H9 (cell line): Measurements from ENCODE around the gene GPR143. TPM values are rescaled to one million over a fixed set of nuclear protein-coding genes. Genes with fewer than 3 reads are reported as not detected.
A peak's percentile ranks its signal among the peaks of the same experiment; 100 is the strongest.

Source experiments
- DNase-seq: peaks from one replicate; pipeline ENCODE4 v3.0.0-alpha.2; 2017
- H2AFZ ChIP-seq: one replicate; pipeline ENCODE4 v1.6.1; 2013; ENCODE audit warnings: mild to moderate bottlenecking, low read length, control low read depth, moderate library complexity
- H2AK5ac ChIP-seq: 2 replicates; pipeline ENCODE4 v1.6.1; 2013; ENCODE audit warnings: low read length, control low read depth, mixed read lengths; ENCODE audit not compliant: insufficient read length
- H2BK120ac ChIP-seq: one replicate; pipeline ENCODE4 v1.6.1; 2013; ENCODE audit warnings: low read depth, mild to moderate bottlenecking, low read length, control low read depth, inconsistent platforms; ENCODE audit not compliant: poor library complexity, severe bottlenecking
- H2BK12ac ChIP-seq: 2 replicates; pipeline ENCODE4 v1.6.1; 2013; ENCODE audit warnings: low read length, control low read depth, mixed read lengths, low read depth; ENCODE audit not compliant: insufficient read length
- H2BK15ac ChIP-seq: 2 replicates; pipeline ENCODE4 v1.6.1; 2013; ENCODE audit warnings: low read depth, low read length, control low read depth
- H2BK20ac ChIP-seq: one replicate; pipeline ENCODE4 v1.6.1; 2013; ENCODE audit warnings: low read depth, mild to moderate bottlenecking, low read length, control low read depth, inconsistent platforms; ENCODE audit not compliant: poor library complexity, severe bottlenecking
- H2BK5ac ChIP-seq: 2 replicates; pipeline ENCODE4 v1.6.1; 2013; ENCODE audit warnings: low read length, control low read depth, mixed read lengths; ENCODE audit not compliant: insufficient read length
- H3K14ac ChIP-seq: 2 replicates; pipeline ENCODE4 v1.6.1; 2013; ENCODE audit warnings: low read length, control low read depth; ENCODE audit not compliant: insufficient read depth
- H3K18ac ChIP-seq: 2 replicates; pipeline ENCODE4 v1.6.1; 2013; ENCODE audit warnings: low read depth, mild to moderate bottlenecking, mixed read lengths, low read length, control low read depth; ENCODE audit not compliant: insufficient read length
- H3K23ac ChIP-seq: 2 replicates; pipeline ENCODE4 v1.6.1; 2013; ENCODE audit warnings: low read length, control low read depth, mixed read lengths, low read depth; ENCODE audit not compliant: insufficient read length
- H3K23me2 ChIP-seq: 2 replicates; pipeline ENCODE4 v1.6.1; 2013; ENCODE audit warnings: low read depth, mild to moderate bottlenecking, mixed read lengths, low read length, control low read depth; ENCODE audit not compliant: insufficient read length, poor library complexity, severe bottlenecking
- H3K27ac ChIP-seq: 2 replicates; pipeline ENCODE4 v1.5.1; 2013; ENCODE audit warnings: low read length, control low read depth, mixed read lengths, low read depth; ENCODE audit not compliant: insufficient read length
- H3K27me3 ChIP-seq: 2 replicates; pipeline ENCODE4 v1.6.1; 2013; ENCODE audit warnings: low read length, control low read depth, inconsistent platforms; ENCODE audit not compliant: insufficient read depth
- H3K4ac ChIP-seq: 2 replicates; pipeline ENCODE4 v1.6.1; 2013; ENCODE audit warnings: low read depth, mild to moderate bottlenecking, control low read depth, inconsistent platforms, low read length, moderate library complexity
- H3K4me1 ChIP-seq: 2 replicates; pipeline ENCODE4 v1.6.1; 2013; ENCODE audit warnings: low read length, control low read depth, inconsistent platforms; ENCODE audit not compliant: insufficient read depth
- H3K4me2 ChIP-seq: 2 replicates; pipeline ENCODE4 v1.6.1; 2013; ENCODE audit warnings: low read length, control low read depth, mixed read lengths; ENCODE audit not compliant: insufficient read length, insufficient read depth
- H3K56ac ChIP-seq: 2 replicates; pipeline ENCODE4 v1.6.1; 2013; ENCODE audit warnings: low read depth, mild to moderate bottlenecking, mixed read lengths, low read length, control low read depth; ENCODE audit not compliant: insufficient read length
- H3K79me1 ChIP-seq: 2 replicates; pipeline ENCODE4 v1.6.1; 2013; ENCODE audit warnings: low read depth, mild to moderate bottlenecking, moderate library complexity, low read length, control low read depth, inconsistent platforms; ENCODE audit not compliant: insufficient read depth, poor library complexity, severe bottlenecking
- H3K79me2 ChIP-seq: 2 replicates; pipeline ENCODE4 v1.6.1; 2013; ENCODE audit warnings: low read length, control low read depth, inconsistent platforms; ENCODE audit not compliant: insufficient read depth
- H3K9ac ChIP-seq: 2 replicates; pipeline ENCODE4 v1.6.1; 2013; ENCODE audit warnings: low read length, control low read depth, mixed read lengths; ENCODE audit not compliant: insufficient read length; ENCODE audit errors: extremely low read depth
- H3K9me3 ChIP-seq: one replicate; pipeline ENCODE4 v1.6.1; 2013; ENCODE audit warnings: low read depth, low read length, inconsistent platforms; ENCODE audit not compliant: control insufficient read depth
- H3T11ph ChIP-seq: one replicate; pipeline ENCODE4 v1.6.1; 2013; ENCODE audit warnings: mild to moderate bottlenecking, low read length, control low read depth, inconsistent platforms
- H4K20me1 ChIP-seq: one replicate; pipeline ENCODE4 v1.6.1; 2013; ENCODE audit not compliant: control insufficient read depth, insufficient read length, insufficient read depth
- H4K5ac ChIP-seq: 2 replicates; pipeline ENCODE4 v1.6.1; 2013; ENCODE audit warnings: low read depth, mild to moderate bottlenecking, mixed read lengths, low read length, control low read depth; ENCODE audit not compliant: insufficient read length
- H4K8ac ChIP-seq: replicated peaks from 2 replicates; pipeline ENCODE4 v1.6.1; 2013; ENCODE audit warnings: low read length, control low read depth, mixed read lengths, low read depth; ENCODE audit not compliant: insufficient read length
- H4K91ac ChIP-seq: 2 replicates; pipeline ENCODE4 v1.6.1; 2013; ENCODE audit warnings: low read depth, mild to moderate bottlenecking, moderate library complexity, mixed read lengths, low read length, control low read depth; ENCODE audit not compliant: insufficient read length
- H3K27ac Mint-ChIP-seq, 3 experiments: 2 replicates in 2 of 3; 3 replicates in 1 of 3; pipeline ENCODE4 v1.8.0; 2020 to 2021; ENCODE audit warnings: mixed read lengths in 3 of 3, mild to moderate bottlenecking in 1 of 3, moderate library complexity in 1 of 3
- H3K27me3 Mint-ChIP-seq: 2 replicates; pipeline ENCODE4 v1.8.0; 2021; ENCODE audit warnings: low read depth, mild to moderate bottlenecking, moderate library complexity, mixed read lengths
- H3K36me3 Mint-ChIP-seq, 3 experiments: 2 replicates in 2 of 3; 3 replicates in 1 of 3; pipeline ENCODE4 v1.8.0; 2020 to 2021; ENCODE audit warnings: low read depth in 3 of 3, mixed read lengths in 3 of 3; ENCODE audit not compliant: insufficient read depth in 1 of 3
- H3K4me1 Mint-ChIP-seq, 2 experiments: 2 replicates each; pipeline ENCODE4 v1.8.0; 2020; ENCODE audit warnings: mixed read lengths in 2 of 2
- H3K4me3 Mint-ChIP-seq, 2 experiments: 2 replicates in 1 of 2; 3 replicates in 1 of 2; pipeline ENCODE4 v1.8.0; 2020 to 2021; ENCODE audit warnings: mild to moderate bottlenecking in 2 of 2, mixed read lengths in 2 of 2, moderate library complexity in 1 of 2
- H3K9me3 Mint-ChIP-seq, 2 experiments: 2 replicates in 1 of 2; 3 replicates in 1 of 2; pipeline ENCODE4 v1.8.0; 2020; ENCODE audit warnings: mild to moderate bottlenecking in 2 of 2, mixed read lengths in 2 of 2, moderate library complexity in 1 of 2
- WGBS: extraction: QIAGEN DNeasy Blood & Tissue Kit; methylation state at CpG from one replicate; pipeline ENCODE4 v1.1.7; 2013; ENCODE audit warnings: missing lambda C conversion rate, low lambda C conversion rate, mixed read lengths; ENCODE audit not compliant: insufficient read length; ENCODE audit errors: extremely low coverage; 5-methylcytosine and 5-hydroxymethylcytosine counted together
- total RNA-seq: library from RNA; stranded (reverse); gene quantifications from 2 replicates; pipeline ENCODE4 v1.2.1, GENCODE V29; 2021
- TF ChIP-seq, protein P1 (sequence below): fragments of 200-600 bp; sonication (generic); conservative IDR thresholded peaks from 3 replicates; pipeline ENCODE4 v1.8.0; 2021; ENCODE audit warnings: antibody characterized with exemption, mild to moderate bottlenecking

GPR143 gene
- total RNA-seq, 1 experiment from 2014 or later, result 7.1 TPM

DNA sequence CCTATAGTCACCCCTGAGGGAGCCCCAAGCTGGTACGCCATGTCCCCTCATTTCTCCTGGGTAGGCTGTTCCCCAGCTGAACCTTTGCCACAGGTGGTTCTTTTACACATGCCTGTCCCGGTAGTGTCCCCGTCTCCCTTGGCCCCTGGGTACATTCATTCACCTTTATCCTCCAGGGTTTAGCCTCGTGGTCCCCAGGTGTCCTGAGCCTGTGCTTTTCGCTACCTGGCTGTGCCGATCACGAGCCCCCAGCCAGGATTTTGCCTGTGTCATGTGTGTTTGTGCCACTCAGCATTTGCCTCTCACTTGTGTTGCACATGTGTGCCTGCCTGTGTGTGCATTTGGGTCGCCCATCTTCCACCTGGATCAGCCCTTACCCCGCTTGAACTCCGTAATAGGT, 57.6 kb downstream of the GPR143 start:
- no peak overlapping the region for H4K91ac ChIP-seq
- no CpG with 5 or more reads among the region's 10 CpGs for WGBS
- no peaks in the 10 kb centered on the region for H3K27me3 ChIP-seq
- H3K4me2 ChIP-seq, result no peak overlapping the region
- no peak overlapping the region for H3T11ph ChIP-seq
- no peak overlapping the region for H4K8ac ChIP-seq
- no peak overlapping the region for H2BK15ac ChIP-seq
- H3K23me2 ChIP-seq, result no peaks in the 10 kb centered on the region
- TF ChIP-seq, protein P1, sequence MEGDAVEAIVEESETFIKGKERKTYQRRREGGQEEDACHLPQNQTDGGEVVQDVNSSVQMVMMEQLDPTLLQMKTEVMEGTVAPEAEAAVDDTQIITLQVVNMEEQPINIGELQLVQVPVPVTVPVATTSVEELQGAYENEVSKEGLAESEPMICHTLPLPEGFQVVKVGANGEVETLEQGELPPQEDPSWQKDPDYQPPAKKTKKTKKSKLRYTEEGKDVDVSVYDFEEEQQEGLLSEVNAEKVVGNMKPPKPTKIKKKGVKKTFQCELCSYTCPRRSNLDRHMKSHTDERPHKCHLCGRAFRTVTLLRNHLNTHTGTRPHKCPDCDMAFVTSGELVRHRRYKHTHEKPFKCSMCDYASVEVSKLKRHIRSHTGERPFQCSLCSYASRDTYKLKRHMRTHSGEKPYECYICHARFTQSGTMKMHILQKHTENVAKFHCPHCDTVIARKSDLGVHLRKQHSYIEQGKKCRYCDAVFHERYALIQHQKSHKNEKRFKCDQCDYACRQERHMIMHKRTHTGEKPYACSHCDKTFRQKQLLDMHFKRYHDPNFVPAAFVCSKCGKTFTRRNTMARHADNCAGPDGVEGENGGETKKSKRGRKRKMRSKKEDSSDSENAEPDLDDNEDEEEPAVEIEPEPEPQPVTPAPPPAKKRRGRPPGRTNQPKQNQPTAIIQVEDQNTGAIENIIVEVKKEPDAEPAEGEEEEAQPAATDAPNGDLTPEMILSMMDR, result no peak
- H3K9ac ChIP-seq, result no peak overlapping the region
- H4K20me1 ChIP-seq, result no peaks in the 10 kb centered on the region
- no peaks in the 10 kb centered on the region for H3K79me2 ChIP-seq
- Mint-ChIP-seq H3K27ac (no peak overlapping the region; a peak in 1 of 7 replicates), H3K27me3 (no peaks in the 10 kb centered on the region), H3K9me3 (peaks cover 17 to 58% of the 10 kb centered on the region in 2 experiments), H3K4me1 (peaks cover 5 to 7% of the 10 kb centered on the region in 2 experiments), H3K4me3 (no peak overlapping the region), H3K36me3 (peaks cover 50 to 67% (median 55%) of the 10 kb centered on the region in 3 experiments)
- H2BK120ac ChIP-seq, result no peak overlapping the region
- no peak overlapping the region for H3K23ac ChIP-seq
- H2AFZ ChIP-seq, result no peak overlapping the region
- H3K9me3 ChIP-seq, result no peaks in the 10 kb centered on the region
- H3K14ac ChIP-seq, result no peak overlapping the region
- no peaks in the 10 kb centered on the region for H3K79me1 ChIP-seq
- 0 out of 2 replicates have a peak, but pooled peaks cover 3% of the 10 kb centered on the region for H3K4me1 ChIP-seq
- H2BK20ac ChIP-seq, result no peak overlapping the region
- H2AK5ac ChIP-seq, result no peak overlapping the region
- peak overlapping the region; percentile 27 for H3K18ac ChIP-seq
- H2BK12ac ChIP-seq, result no peak overlapping the region
- H3K4ac ChIP-seq, result no peak overlapping the region
- no peak overlapping the region for H4K5ac ChIP-seq
- H2BK5ac ChIP-seq, result no peak overlapping the region
- no peak overlapping the region for H3K27ac ChIP-seq
- DNase-seq, result no peak
- H3K56ac ChIP-seq, result no peak overlapping the region
